Measurements from ENCODE around the gene ZNRF2. TPM values are rescaled to one million over a fixed set of nuclear protein-coding genes. Genes with fewer than 3 reads are reported as not detected.

The ZNRF2 gene
- total RNA-seq, 1 experiment from 2014 or later: 22.1 TPM

DNA sequence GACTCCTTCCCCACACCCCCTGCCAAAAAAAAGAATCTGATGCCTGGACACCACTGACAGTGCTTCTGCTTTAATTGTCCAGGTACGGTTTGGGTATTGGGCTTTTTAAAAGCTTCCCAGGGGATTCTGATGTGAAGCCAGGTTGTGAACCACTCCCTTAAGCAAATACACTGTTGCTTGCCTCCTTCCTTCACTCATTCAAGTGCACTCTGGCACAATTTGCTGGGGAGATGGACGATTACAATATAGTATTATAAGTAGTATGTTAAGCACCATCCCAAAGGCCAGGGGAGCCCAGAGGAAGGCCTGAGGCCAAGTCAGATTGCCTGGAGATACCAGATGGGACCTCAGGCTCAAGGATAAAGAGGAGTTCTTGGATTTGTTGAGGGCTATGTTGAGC, 12.3 kb upstream of the ZNRF2 start:
- no peaks in the 10 kb centered on the region; the same call in 1 of the 2 replicates for H3K27me3 ChIP-seq (ENCODE audit: control insufficient read depth, insufficient read depth, low read length)
- H3K27ac ChIP-seq (ENCODE audit: low read length): no peak overlapping the region
- DNase-seq (ENCODE audit: low read depth, low spot score) (no peak), ATAC-seq (no peak)
- in situ Hi-C loops (cut with HindIII; ENCODE audit: low pct_unique_long_range_greater_than_20kb, low sequenced_read_pairs) (no loop called here), intact Hi-C loops (cut with micrococcal nuclease; ENCODE audit: unreplicated experiment) (no loop called here)
- no TSS peak for BruUV-seq (replicated peaks)
- no peaks in the 10 kb centered on the region for H3K36me3 ChIP-seq (ENCODE audit: control insufficient read depth, insufficient read depth, low read length)
- H3K4me3 ChIP-seq (ENCODE audit: low read depth in 2 of 2, low read length in 2 of 2): no peak overlapping the region
- no peaks in the 10 kb centered on the region for H3K4me1 ChIP-seq (ENCODE audit: control insufficient read depth, insufficient read depth, low read length)
- ChIA-PET POLR2A (no interaction called here), CTCF (no interaction called here)
- TF ChIP-seq SIN3A (IDR thresholded peaks at IDR 0.05; ENCODE audit: borderline replicate concordance, insufficient read depth, low read depth, low read length) (no peak), TCF7L2 (IDR thresholded peaks at IDR 0.05; ENCODE audit: low read depth, low read length) (no peak), POLR2AphosphoS5 (IDR thresholded peaks at IDR 0.05; ENCODE audit: low read depth, low read length) (no peak)
- TF ChIP-seq, protein P1, sequence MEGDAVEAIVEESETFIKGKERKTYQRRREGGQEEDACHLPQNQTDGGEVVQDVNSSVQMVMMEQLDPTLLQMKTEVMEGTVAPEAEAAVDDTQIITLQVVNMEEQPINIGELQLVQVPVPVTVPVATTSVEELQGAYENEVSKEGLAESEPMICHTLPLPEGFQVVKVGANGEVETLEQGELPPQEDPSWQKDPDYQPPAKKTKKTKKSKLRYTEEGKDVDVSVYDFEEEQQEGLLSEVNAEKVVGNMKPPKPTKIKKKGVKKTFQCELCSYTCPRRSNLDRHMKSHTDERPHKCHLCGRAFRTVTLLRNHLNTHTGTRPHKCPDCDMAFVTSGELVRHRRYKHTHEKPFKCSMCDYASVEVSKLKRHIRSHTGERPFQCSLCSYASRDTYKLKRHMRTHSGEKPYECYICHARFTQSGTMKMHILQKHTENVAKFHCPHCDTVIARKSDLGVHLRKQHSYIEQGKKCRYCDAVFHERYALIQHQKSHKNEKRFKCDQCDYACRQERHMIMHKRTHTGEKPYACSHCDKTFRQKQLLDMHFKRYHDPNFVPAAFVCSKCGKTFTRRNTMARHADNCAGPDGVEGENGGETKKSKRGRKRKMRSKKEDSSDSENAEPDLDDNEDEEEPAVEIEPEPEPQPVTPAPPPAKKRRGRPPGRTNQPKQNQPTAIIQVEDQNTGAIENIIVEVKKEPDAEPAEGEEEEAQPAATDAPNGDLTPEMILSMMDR (IDR thresholded peaks at IDR 0.05): no peak
- TF ChIP-seq, protein P2, sequence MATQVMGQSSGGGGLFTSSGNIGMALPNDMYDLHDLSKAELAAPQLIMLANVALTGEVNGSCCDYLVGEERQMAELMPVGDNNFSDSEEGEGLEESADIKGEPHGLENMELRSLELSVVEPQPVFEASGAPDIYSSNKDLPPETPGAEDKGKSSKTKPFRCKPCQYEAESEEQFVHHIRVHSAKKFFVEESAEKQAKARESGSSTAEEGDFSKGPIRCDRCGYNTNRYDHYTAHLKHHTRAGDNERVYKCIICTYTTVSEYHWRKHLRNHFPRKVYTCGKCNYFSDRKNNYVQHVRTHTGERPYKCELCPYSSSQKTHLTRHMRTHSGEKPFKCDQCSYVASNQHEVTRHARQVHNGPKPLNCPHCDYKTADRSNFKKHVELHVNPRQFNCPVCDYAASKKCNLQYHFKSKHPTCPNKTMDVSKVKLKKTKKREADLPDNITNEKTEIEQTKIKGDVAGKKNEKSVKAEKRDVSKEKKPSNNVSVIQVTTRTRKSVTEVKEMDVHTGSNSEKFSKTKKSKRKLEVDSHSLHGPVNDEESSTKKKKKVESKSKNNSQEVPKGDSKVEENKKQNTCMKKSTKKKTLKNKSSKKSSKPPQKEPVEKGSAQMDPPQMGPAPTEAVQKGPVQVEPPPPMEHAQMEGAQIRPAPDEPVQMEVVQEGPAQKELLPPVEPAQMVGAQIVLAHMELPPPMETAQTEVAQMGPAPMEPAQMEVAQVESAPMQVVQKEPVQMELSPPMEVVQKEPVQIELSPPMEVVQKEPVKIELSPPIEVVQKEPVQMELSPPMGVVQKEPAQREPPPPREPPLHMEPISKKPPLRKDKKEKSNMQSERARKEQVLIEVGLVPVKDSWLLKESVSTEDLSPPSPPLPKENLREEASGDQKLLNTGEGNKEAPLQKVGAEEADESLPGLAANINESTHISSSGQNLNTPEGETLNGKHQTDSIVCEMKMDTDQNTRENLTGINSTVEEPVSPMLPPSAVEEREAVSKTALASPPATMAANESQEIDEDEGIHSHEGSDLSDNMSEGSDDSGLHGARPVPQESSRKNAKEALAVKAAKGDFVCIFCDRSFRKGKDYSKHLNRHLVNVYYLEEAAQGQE (IDR thresholded peaks at IDR 0.05; ENCODE audit: insufficient read depth in 1 of 2, low read depth in 2 of 2, low read length in 1 of 2): no peak
- H3K9me3 ChIP-seq (ENCODE audit: control insufficient read depth, insufficient read depth, low read depth, low read length): no peaks in the 10 kb centered on the region

DNA sequence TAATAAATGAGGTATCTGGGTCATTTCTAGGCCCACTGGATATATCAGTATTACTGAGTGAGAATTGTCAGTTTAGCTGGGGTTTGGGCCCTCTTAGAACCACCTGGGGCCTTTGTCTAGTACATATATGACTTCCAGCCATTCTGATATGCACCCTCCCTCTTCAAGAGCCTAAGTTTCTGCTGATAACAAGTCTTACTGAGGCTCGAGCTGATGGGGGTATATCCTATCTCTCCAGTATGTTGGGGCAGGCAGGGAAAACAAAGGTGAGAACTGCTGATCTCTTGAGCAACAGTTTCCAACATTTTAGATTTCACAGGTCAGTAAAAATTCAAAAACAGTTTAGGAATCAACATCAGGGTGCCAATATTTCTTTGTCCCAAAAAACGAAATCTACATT, 10.8 kb upstream of the ZNRF2 start:
- Histone ChIP-seq H3K4me1 (ENCODE audit: control insufficient read depth, insufficient read depth, low read length) (no peaks in the 10 kb centered on the region), H3K36me3 (ENCODE audit: control insufficient read depth, insufficient read depth, low read length) (no peaks in the 10 kb centered on the region), H3K27ac (ENCODE audit: low read length) (no peak overlapping the region), H3K27me3 (ENCODE audit: control insufficient read depth, insufficient read depth, low read length) (no peaks in the 10 kb centered on the region; the same call in 1 of the 2 replicates), H3K9me3 (ENCODE audit: control insufficient read depth, insufficient read depth, low read depth, low read length) (no peaks in the 10 kb centered on the region), H3K4me3 (ENCODE audit: low read depth in 2 of 2, low read length in 2 of 2) (no peak overlapping the region)
- no TSS peak for BruUV-seq (replicated peaks)
- no peak for TF ChIP-seq SIN3A (IDR thresholded peaks at IDR 0.05; ENCODE audit: borderline replicate concordance, insufficient read depth, low read depth, low read length)
- no peak for TF ChIP-seq TCF7L2 (IDR thresholded peaks at IDR 0.05; ENCODE audit: low read depth, low read length)
- TF ChIP-seq, protein P2 (IDR thresholded peaks at IDR 0.05; ENCODE audit: insufficient read depth in 1 of 2, low read depth in 2 of 2, low read length in 1 of 2): no peak
- TF ChIP-seq POLR2AphosphoS5 (IDR thresholded peaks at IDR 0.05; ENCODE audit: low read depth, low read length): no peak
- TF ChIP-seq, protein P1 (IDR thresholded peaks at IDR 0.05): no peak
- no peak for ATAC-seq
- in situ Hi-C loops (cut with HindIII; ENCODE audit: low pct_unique_long_range_greater_than_20kb, low sequenced_read_pairs): no loop called here
- no peak for DNase-seq (ENCODE audit: low read depth, low spot score)
- intact Hi-C loops (cut with micrococcal nuclease; ENCODE audit: unreplicated experiment): no loop called here
- ChIA-PET POLR2A (no interaction called here), CTCF (no interaction called here)

Data from Panc1 (cell line).